ENCODE measurements around the gene GNAT2. TPM values are rescaled to one million over a fixed set of nuclear protein-coding genes. Genes with fewer than 3 reads are reported as not detected.

The GNAT2 gene
- total RNA-seq, 5 donors from 2014 or later (not counting 1 experiment from before 2014, with no cell fraction given): not detected

Other genes starting within 250 kb of the GNAT2 start
- 1 to 10 TPM in 4 of 5 donors, under 1 TPM in 1; 0.82 to 2.9 (median 1.5) TPM for gene SORT1, start 221.7 kb downstream of the GNAT2 start, total RNA-seq
- gene PSMA5, start 193.2 kb downstream of the GNAT2 start, total RNA-seq: 10 to 100 TPM; 41.1 to 91.2 (median 75.5) TPM
- under 1 TPM in 4 of 5 donors, not detected in 1; 0.09 to 0.13 (median 0.11) TPM for gene SYPL2, start 153.1 kb downstream of the GNAT2 start, total RNA-seq
- gene ATXN7L2, start 135.7 kb downstream of the GNAT2 start, total RNA-seq: 10 to 100 TPM in 4 of 5 donors, 1 to 10 TPM in 1; 9.7 to 13.2 (median 12.5) TPM
- gene CYB561D1, start 125.5 kb downstream of the GNAT2 start, total RNA-seq: 10 to 100 TPM; 23.6 to 42.6 (median 39.5) TPM
- gene AMIGO1, start 109.9 kb downstream of the GNAT2 start, total RNA-seq: 10 to 100 TPM; 13.2 to 28.2 (median 21.5) TPM
- under 1 TPM; 0.16 to 0.75 (median 0.39) TPM for gene GPR61, start 79.7 kb downstream of the GNAT2 start, total RNA-seq
- 1 to 10 TPM; 5.4 to 7.2 (median 6.5) TPM for gene GNAI3, start 71.0 kb downstream of the GNAT2 start, total RNA-seq
- gene AMPD2, start 221 bp upstream of the GNAT2 start, total RNA-seq: 100 to 1,000 TPM in 3 of 5 donors, 10 to 100 TPM in 2; 90.2 to 285 (median 100) TPM
- gene GSTM4, start 36.5 kb upstream of the GNAT2 start, total RNA-seq: 10 to 100 TPM; 14.6 to 28.5 (median 20.8) TPM
- 100 to 1,000 TPM in 1 of 5 donors, 10 to 100 TPM in 4; 51.9 to 102 (median 77.4) TPM for gene GSTM2, start 48.4 kb upstream of the GNAT2 start, total RNA-seq
- 10 to 100 TPM in 4 of 5 donors, under 1 TPM in 1; 0.44 to 50.3 (median 30.7) TPM for gene GSTM1, start 68.2 kb upstream of the GNAT2 start, total RNA-seq
- gene GSTM5, start 92.6 kb upstream of the GNAT2 start, total RNA-seq: under 1 TPM; 0.12 to 0.63 (median 0.23) TPM
- gene GSTM3, start 121.4 kb upstream of the GNAT2 start, total RNA-seq: 10 to 100 TPM in 4 of 5 donors, 1 to 10 TPM in 1; 8.4 to 17.1 (median 10.3) TPM
- gene EPS8L3, start 144.3 kb upstream of the GNAT2 start, total RNA-seq: under 1 TPM in 2 of 5 donors, not detected in 3; 0.47 to 0.49 TPM